H1 (cell line): ENCODE results near the gene NAA38.

Experiments
- ASH2L ChIP-seq: fragments of 200-600, 300-600 bp; sonication (generic); IDR thresholded peaks from one replicate; pipeline ENCODE4 v1.7.1; 2017; ENCODE audit warnings: low read length
- CEBPB ChIP-seq: IDR thresholded peaks from 2 replicates; pipeline ENCODE4 v1.6.1; 2012; ENCODE audit warnings: low read depth, low read length
- EZH2 ChIP-seq: fragments of 200-600 bp; sonication (generic); IDR thresholded peaks from 2 replicates; pipeline ENCODE4 v1.7.1; 2012; ENCODE audit warnings: low read depth, mild to moderate bottlenecking, moderate library complexity, low read length, inconsistent platforms; ENCODE audit not compliant: severe bottlenecking
- FOSL1 ChIP-seq: IDR thresholded peaks from 2 replicates; pipeline ENCODE4 v1.6.1; 2011; ENCODE audit warnings: mild to moderate bottlenecking, low read depth, low read length, moderate library complexity; ENCODE audit not compliant: insufficient read depth
- POLR2A ChIP-seq, 2 experiments: IDR thresholded peaks; 1 replicate in 1 of 2; 2 replicates in 1 of 2; pipeline ENCODE4 v1.6.1; 2011; ENCODE audit warnings: low read depth in 2 of 2, low read length in 2 of 2, mild to moderate bottlenecking in 2 of 2; ENCODE audit errors: control extremely low read depth in 1 of 2
- POLR2AphosphoS5 ChIP-seq: IDR thresholded peaks from 2 replicates; pipeline ENCODE4 v1.6.1; 2011; ENCODE audit warnings: low read depth, low read length
- RFX5 ChIP-seq: IDR thresholded peaks from 2 replicates; pipeline ENCODE4 v1.6.1; 2011; ENCODE audit warnings: low read depth, low read length, improper control_type of control experiment, borderline replicate concordance
- SIN3A ChIP-seq, 2 experiments: IDR thresholded peaks in 1 of 2; conservative IDR thresholded peaks in 1 of 2; 2 replicates each; pipeline ENCODE4 v1.6.1; 2011 to 2012; ENCODE audit warnings: low read length in 2 of 2, improper control_type of control experiment in 1 of 2, low read depth in 1 of 2, mild to moderate bottlenecking in 1 of 2
- SIRT6 ChIP-seq: IDR thresholded peaks from one replicate; pipeline ENCODE4 v1.7.1; 2012; ENCODE audit warnings: low read length, inconsistent platforms
- SP2 ChIP-seq: IDR thresholded peaks from 2 replicates; pipeline ENCODE4 v1.6.1; 2012; ENCODE audit warnings: mild to moderate bottlenecking, low read length, inconsistent platforms
- TAF1 ChIP-seq: IDR thresholded peaks from 2 replicates; pipeline ENCODE4 v1.6.1; 2011; ENCODE audit warnings: mild to moderate bottlenecking, low read depth, low read length
- YY1 ChIP-seq: IDR thresholded peaks from 2 replicates; pipeline ENCODE4 v1.6.1; 2011; ENCODE audit warnings: low read depth, mild to moderate bottlenecking, low read length
- TF ChIP-seq, protein P1 (sequence below), 3 experiments: IDR thresholded peaks; 1 replicate in 2 of 3; 2 replicates in 1 of 3; pipeline versions ENCODE4 v1.5.1 to v1.6.1; 2011; ENCODE audit warnings: low read length in 3 of 3, mild to moderate bottlenecking in 3 of 3, inconsistent platforms in 2 of 3, low read depth in 1 of 3, moderate library complexity in 1 of 3; ENCODE audit not compliant: insufficient read depth in 1 of 3; ENCODE audit errors: control extremely low read depth in 1 of 3
- TF ChIP-seq, protein P2 (sequence below): IDR thresholded peaks from 2 replicates; pipeline ENCODE4 v1.6.1; 2012; ENCODE audit warnings: inconsistent platforms

DNA sequence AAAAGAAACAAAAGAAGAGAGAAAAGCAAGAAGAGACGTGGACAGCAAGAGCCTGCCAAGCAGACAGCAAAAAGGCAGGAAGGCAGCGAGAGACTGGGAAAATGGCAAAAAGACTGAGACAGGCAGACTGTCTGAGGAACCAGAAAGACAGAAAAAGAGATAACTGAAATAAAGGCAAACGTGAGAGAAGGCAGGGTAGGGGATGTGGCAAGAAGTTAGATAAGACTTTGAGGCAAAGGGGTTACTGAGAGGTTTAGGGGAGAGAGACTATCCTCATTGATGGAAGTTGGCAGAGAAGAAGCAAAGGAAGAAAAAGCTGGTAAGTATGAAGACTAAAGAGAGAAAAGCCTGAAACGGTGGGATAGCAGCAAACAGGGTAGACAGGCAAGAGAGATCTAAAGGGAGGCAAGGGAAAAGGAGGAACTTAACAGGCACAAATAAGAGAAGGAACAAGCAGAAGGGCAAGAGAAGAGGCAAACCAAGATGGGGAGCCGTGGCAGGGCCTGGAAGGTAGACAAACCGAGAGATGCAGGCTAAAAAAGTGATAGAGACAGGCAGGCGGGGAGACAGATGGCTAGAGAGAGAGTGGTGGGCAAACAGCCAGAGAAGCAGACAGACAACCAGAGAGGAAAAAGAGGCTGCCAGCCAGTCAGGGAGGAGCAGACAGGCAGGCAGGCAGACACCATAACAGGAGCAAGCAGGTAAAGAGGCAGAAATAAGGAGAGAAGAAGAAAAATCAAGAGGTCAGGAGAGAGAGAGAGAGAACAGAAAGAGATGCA, 24.1 kb upstream of the NAA38 start:
- no peak for TF ChIP-seq FOSL1
- TF ChIP-seq TAF1: no peak
- TF ChIP-seq, protein P1, sequence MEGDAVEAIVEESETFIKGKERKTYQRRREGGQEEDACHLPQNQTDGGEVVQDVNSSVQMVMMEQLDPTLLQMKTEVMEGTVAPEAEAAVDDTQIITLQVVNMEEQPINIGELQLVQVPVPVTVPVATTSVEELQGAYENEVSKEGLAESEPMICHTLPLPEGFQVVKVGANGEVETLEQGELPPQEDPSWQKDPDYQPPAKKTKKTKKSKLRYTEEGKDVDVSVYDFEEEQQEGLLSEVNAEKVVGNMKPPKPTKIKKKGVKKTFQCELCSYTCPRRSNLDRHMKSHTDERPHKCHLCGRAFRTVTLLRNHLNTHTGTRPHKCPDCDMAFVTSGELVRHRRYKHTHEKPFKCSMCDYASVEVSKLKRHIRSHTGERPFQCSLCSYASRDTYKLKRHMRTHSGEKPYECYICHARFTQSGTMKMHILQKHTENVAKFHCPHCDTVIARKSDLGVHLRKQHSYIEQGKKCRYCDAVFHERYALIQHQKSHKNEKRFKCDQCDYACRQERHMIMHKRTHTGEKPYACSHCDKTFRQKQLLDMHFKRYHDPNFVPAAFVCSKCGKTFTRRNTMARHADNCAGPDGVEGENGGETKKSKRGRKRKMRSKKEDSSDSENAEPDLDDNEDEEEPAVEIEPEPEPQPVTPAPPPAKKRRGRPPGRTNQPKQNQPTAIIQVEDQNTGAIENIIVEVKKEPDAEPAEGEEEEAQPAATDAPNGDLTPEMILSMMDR (IDR thresholded peaks at IDR 0.05; ENCODE audit: control extremely low read depth in 1 of 3, insufficient read depth in 1 of 3, low read depth in 1 of 3, low read length in 3 of 3): no peak
- no peak for TF ChIP-seq YY1
- TF ChIP-seq RFX5: no peak
- TF ChIP-seq CEBPB: no peak
- no peak for TF ChIP-seq ASH2L
- TF ChIP-seq POLR2A (IDR thresholded peaks at IDR 0.05; ENCODE audit: control extremely low read depth in 1 of 2, low read depth in 2 of 2, low read length in 2 of 2): no peak
- TF ChIP-seq SIRT6: no peak
- no peak for TF ChIP-seq POLR2AphosphoS5
- no peak for TF ChIP-seq EZH2
- TF ChIP-seq, protein P2, sequence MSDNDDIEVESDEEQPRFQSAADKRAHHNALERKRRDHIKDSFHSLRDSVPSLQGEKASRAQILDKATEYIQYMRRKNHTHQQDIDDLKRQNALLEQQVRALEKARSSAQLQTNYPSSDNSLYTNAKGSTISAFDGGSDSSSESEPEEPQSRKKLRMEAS: no peak
- no peak for TF ChIP-seq SP2
- no peak for TF ChIP-seq SIN3A (conservative IDR thresholded peaks at IDR 0.05 in 1 of 2, IDR thresholded peaks at IDR 0.05 in 1 of 2; ENCODE audit: low read depth in 1 of 2, low read length in 2 of 2)
